HEK293 (cell line): Measurements from ENCODE around the gene IFFO2.

Experiments
- CTCF ChIA-PET: fragments of 350-600 bp; formaldehyde crosslinking; extraction: SDS; loops from one replicate; lab custom pipeline; 2021; ENCODE audit warnings: antibody characterized with exemption; lab: Yijun Ruan, JAX
- POLR2A ChIA-PET: fragments of 300-600 bp; formaldehyde crosslinking; extraction: SDS; loops from one replicate; lab custom pipeline; 2020; ENCODE audit warnings: antibody characterized with exemption, inconsistent platforms; lab: Yijun Ruan, JAX
- H3K27ac ChIP-seq: fragments of 200-500 bp; sonication (Bioruptor generic); 2 replicates; pipeline ENCODE4 v1.5.1; 2014; ENCODE audit warnings: low read depth, low read length, control low read depth, inconsistent platforms; ENCODE audit errors: extremely low read depth
- H3K36me3 ChIP-seq, 2 experiments: fragments of 200-500 bp in 1 of 2; sonication (Bioruptor generic) in 1 of 2; 1 replicate in 1 of 2; 2 replicates in 1 of 2; pipeline ENCODE4 v1.5.1; 2014 to 2017; ENCODE audit warnings: inconsistent platforms in 2 of 2, low read length in 2 of 2; ENCODE audit not compliant: control insufficient read depth in 2 of 2, insufficient read depth in 1 of 2
- H3K4me1 ChIP-seq: fragments of 200-500 bp; sonication (Bioruptor generic); 2 replicates; pipeline ENCODE4 v1.5.1; 2014; ENCODE audit warnings: mild to moderate bottlenecking, low read length, inconsistent platforms; ENCODE audit not compliant: control insufficient read depth, insufficient read depth
- H3K4me3 ChIP-seq: 2 replicates; pipeline ENCODE4 v1.5.1; 2011; ENCODE audit warnings: low read depth, mild to moderate bottlenecking, control low read depth, low read length, moderate library complexity
- H3K9me3 ChIP-seq: fragments of 200-500 bp; sonication (Bioruptor generic); 2 replicates; pipeline ENCODE4 v1.5.1; 2014; ENCODE audit warnings: low read depth, low read length, inconsistent platforms; ENCODE audit not compliant: control insufficient read depth, insufficient read depth
- BCL11B ChIP-seq: fragments of 450-650 bp; formaldehyde crosslinking; IDR thresholded peaks from 2 replicates; pipeline ENCODE4 v1.5.1; 2016; ENCODE audit warnings: low read depth, missing biosample characterization, missing genetic modification characterization
- EGR2 ChIP-seq: fragments of 450-650 bp; formaldehyde crosslinking; IDR thresholded peaks from 2 replicates; pipeline ENCODE4 v1.5.1; 2016; ENCODE audit warnings: low read depth, missing biosample characterization, missing genetic modification characterization
- GLIS2 ChIP-seq: fragments of 450-650 bp; formaldehyde crosslinking; IDR thresholded peaks from 2 replicates; pipeline ENCODE4 v1.5.1; 2016; ENCODE audit warnings: missing biosample characterization, missing genetic modification characterization
- PRDM6 ChIP-seq: fragments of 450-650 bp; formaldehyde crosslinking; IDR thresholded peaks from 2 replicates; pipeline ENCODE4 v1.5.1; 2017; ENCODE audit warnings: missing biosample characterization, missing genetic modification characterization
- SP2 ChIP-seq: fragments of 450-650 bp; formaldehyde crosslinking; IDR thresholded peaks from 2 replicates; pipeline ENCODE4 v1.5.1; 2016; ENCODE audit warnings: missing biosample characterization, missing genetic modification characterization
- SP7 ChIP-seq: fragments of 450-650 bp; formaldehyde crosslinking; IDR thresholded peaks from 2 replicates; pipeline ENCODE4 v1.5.1; 2016; ENCODE audit warnings: missing biosample characterization, missing genetic modification characterization
- ZNF10 ChIP-seq: fragments of 450-650 bp; formaldehyde crosslinking; IDR thresholded peaks from 2 replicates; pipeline ENCODE4 v1.5.1; 2017; ENCODE audit warnings: missing biosample characterization, missing genetic modification characterization
- ZNF280C ChIP-seq: fragments of 450-650 bp; formaldehyde crosslinking; IDR thresholded peaks from 2 replicates; pipeline ENCODE4 v1.5.1; 2016; ENCODE audit warnings: missing biosample characterization, missing genetic modification characterization
- ZNF416 ChIP-seq: fragments of 450-650 bp; formaldehyde crosslinking; IDR thresholded peaks from 2 replicates; pipeline ENCODE4 v1.5.1; 2016; ENCODE audit warnings: missing biosample characterization, missing genetic modification characterization
- ZNF449 ChIP-seq: fragments of 450-650 bp; formaldehyde crosslinking; IDR thresholded peaks from 2 replicates; pipeline ENCODE4 v1.5.1; 2017; ENCODE audit warnings: missing biosample characterization, mild to moderate bottlenecking, missing genetic modification characterization, moderate library complexity
- ZNF660 ChIP-seq: fragments of 450-650 bp; IDR thresholded peaks from 2 replicates; pipeline ENCODE4 v1.5.1; 2018; ENCODE audit warnings: missing biosample characterization, mild to moderate bottlenecking, missing genetic modification characterization
- ZNF776 ChIP-seq: fragments of 450-650 bp; formaldehyde crosslinking; IDR thresholded peaks from 2 replicates; pipeline ENCODE4 v1.5.0; 2017; ENCODE audit warnings: missing biosample characterization, missing genetic modification characterization, borderline replicate concordance

Gene IFFO2

GRCh38 chr1:18928406-18928805 lies 28.1 kb downstream of the IFFO2 start (continued):
- no peak for TF ChIP-seq ZNF416

- TF ChIP-seq PRDM6 (no peak), GLIS2 (tag by site-specific recombination) (peak; percentile 41), ZNF10 (tag by site-specific recombination) (peak; percentile 58; the same call in 1 of the 2 replicates)
- Histone ChIP-seq H3K4me1 (peaks cover 2% of the 10 kb centered on the region; the same call in 1 of the 2 replicates), H3K27ac (no peak overlapping the region), H3K36me3 (no peaks in the 10 kb centered on the region), H3K9me3 (no peaks in the 10 kb centered on the region), H3K4me3 (no peak overlapping the region)
- CTCF ChIA-PET: interaction anchor here (0.6 to 7.0 kb wide), 6 partner anchors 15 to 268 kb away, joined by 3 to 68 read pairs (median 4); no protein-coding TSS in a partner anchor
- POLR2A ChIA-PET: interaction anchor here (1.1 to 2.2 kb wide), 4 partner anchors 9 to 29 kb away, joined by 3 to 8 read pairs (median 6); partner anchors contain the start of gene IFFO2
Measured at GRCh38 chr1:18927654-18928272, 28.7 kb downstream of the IFFO2 start.

- no peaks in the 10 kb centered on the region for H3K36me3 ChIP-seq
- no peak overlapping the region for H3K27ac ChIP-seq
- TF ChIP-seq BCL11B (no peak), EGR2 (tag by site-specific recombination) (0 out of 2 replicates have a peak, but pooled peaks have one; percentile 5)
- TF ChIP-seq, all 188 proteins: peak for 1
- peaks cover 8% of the 10 kb centered on the region for H3K4me1 ChIP-seq
- no peak overlapping the region for H3K4me3 ChIP-seq
- POLR2A ChIA-PET: interaction anchor here (0.7 to 2.2 kb wide), 5 partner anchors 10 to 30 kb away, joined by 3 to 8 read pairs (median 5); partner anchors contain the start of gene IFFO2
- CTCF ChIA-PET: interaction anchor here (0.6 to 7.0 kb wide), 9 partner anchors 14 to 1397 kb away, joined by 3 to 68 read pairs (median 4); no protein-coding TSS in a partner anchor
- H3K9me3 ChIP-seq: no peaks in the 10 kb centered on the region
Measured at GRCh38 chr1:18927082-18927653, 29.3 kb downstream of the IFFO2 start.

GRCh38 chr1:18926315-18927081 lies 30.0 kb downstream of the IFFO2 start:
- ChIA-PET POLR2A (interaction anchor here (0.7 to 2.2 kb wide), 4 partner anchors 10 to 30 kb away, joined by 3 to 8 read pairs (median 6); partner anchors contain the start of gene IFFO2), CTCF (interaction anchor here (0.6 to 7.0 kb wide), 4 partner anchors 14 to 1397 kb away, joined by 3 to 68 read pairs (median 6); no protein-coding TSS in a partner anchor)
- Histone ChIP-seq H3K4me3 (no peak overlapping the region), H3K36me3 (no peaks in the 10 kb centered on the region), H3K27ac (no peak overlapping the region), H3K4me1 (peaks cover 9% of the 10 kb centered on the region), H3K9me3 (no peaks in the 10 kb centered on the region)
- 0 out of 2 replicates have a peak, but pooled peaks have one; percentile 42 for TF ChIP-seq ZNF660 (tag by site-specific recombination)
- peak; percentile 74; the same call in 1 of the 2 replicates for TF ChIP-seq SP7 (tag by site-specific recombination)
- TF ChIP-seq ZNF449 (tag by site-specific recombination): no peak
- peak; percentile 30; the same call in 1 of the 2 replicates for TF ChIP-seq EGR2 (tag by site-specific recombination)
- 0 out of 2 replicates have a peak, but pooled peaks have one; percentile 11 for TF ChIP-seq GLIS2 (tag by site-specific recombination)
- no peak for TF ChIP-seq ZNF776 (tag by site-specific recombination)
- TF ChIP-seq SP2 (tag by site-specific recombination): peak; percentile 46
- no peak for TF ChIP-seq ZNF280C (tag by site-specific recombination)
